HEK293 (cell line): ENCODE results near the gene MYO7B.

Experiments used
- ZBTB10 ChIP-seq: fragments of 450-650 bp; formaldehyde crosslinking; IDR thresholded peaks from 2 replicates; pipeline ENCODE4 v1.5.1; 2016; ENCODE audit warnings: missing biosample characterization, missing genetic modification characterization
- ZNF292 ChIP-seq: fragments of 450-650 bp; formaldehyde crosslinking; IDR thresholded peaks from 2 replicates; pipeline ENCODE4 v1.5.1; 2016; ENCODE audit warnings: low read depth, missing biosample characterization, missing genetic modification characterization, borderline replicate concordance

GRCh38 chr2:127675331-127676261 is 140.1 kb downstream of the MYO7B start, which contains the start of gene LIMS2:
- TF ChIP-seq ZNF292 (tag by site-specific recombination) (no peak), ZBTB10 (no peak)
